OCI-LY7 (cell line): ENCODE measurements around the gene RUSC1.

ENCODE experiments used
- CTCF ChIP-seq: fragments of 200-600 bp; sonication (generic); conservative IDR thresholded peaks from 2 replicates; pipeline ENCODE4 v1.5.1; 2014; ENCODE audit warnings: mild to moderate bottlenecking, antibody characterized with exemption, low read length, moderate library complexity, mixed read lengths
- EZH2phosphoT487 ChIP-seq: fragments of 200-600 bp; sonication (generic); IDR thresholded peaks from 2 replicates; pipeline ENCODE4 v1.6.1; 2018; ENCODE audit warnings: low read depth, borderline replicate concordance, mild to moderate bottlenecking, mixed run types, antibody characterized with exemption, low read length, moderate library complexity, mixed read lengths

GRCh38 chr1:155352631-155353030 is 31.9 kb downstream of the RUSC1 start:
- TF ChIP-seq CTCF (no peak), EZH2phosphoT487 (no peak)
